Fibroblast of lung (primary cell): ENCODE results near the gene MCHR2.

Experiments
- CTCF ChIP-seq, 2 donors: IDR thresholded peaks in 1 of 2; conservative IDR thresholded peaks in 1 of 2; 1 replicate in 1 of 2; 2 replicates in 1 of 2; pipeline ENCODE4 v1.5.1; 2011 to 2012; ENCODE audit warnings: low read length in 2 of 2, control low read depth in 1 of 2, inconsistent platforms in 1 of 2, low read depth in 1 of 2, mild to moderate bottlenecking in 1 of 2
- EZH2 ChIP-seq: IDR thresholded peaks from 2 replicates; pipeline ENCODE4 v1.5.1; 2012; ENCODE audit warnings: low read length, control low read depth, mild to moderate bottlenecking; ENCODE audit errors: missing control alignments

GRCh38 chr6:99871641-99872040, 122.4 kb downstream of the MCHR2 start:
- TF ChIP-seq CTCF (conservative IDR thresholded peaks at IDR 0.05 in 1 of 2, IDR thresholded peaks at IDR 0.05 in 1 of 2; ENCODE audit: low read depth in 1 of 2, low read length in 2 of 2) (no peak), EZH2 (no peak)
